ENCODE data around the gene EVA1A. TPM values are rescaled to one million over a fixed set of nuclear protein-coding genes. Genes with fewer than 3 reads are reported as not detected.

The EVA1A gene
- total RNA-seq, 4 donors from 2014 or later = 0.16 to 2.4 (median 0.82) TPM

GRCh38 chr2:75543446-75543845, 17.3 kb downstream of the EVA1A start:
- H3K4me3 ChIP-seq = no peak overlapping the region
- DNase-seq = no peak
- no peaks in the 10 kb centered on the region for H3K27me3 ChIP-seq
- no peaks in the 10 kb centered on the region for H3K4me1 ChIP-seq
- ATAC-seq = no peak
- TF ChIP-seq POLR2A (IDR thresholded peaks at IDR 0.05) = no peak
- no peak for TF ChIP-seq CTCF (IDR thresholded peaks at IDR 0.05 in 4 of 5, conservative IDR thresholded peaks at IDR 0.05 in 1 of 5)
- in situ Hi-C loops (cut with MboI; ENCODE audit: low sequenced_read_pairs in 4 of 4) (no loop called here), intact Hi-C loops (cut with DNase I; ENCODE audit: low total_unique reads) (no loop called here)
- no peaks in the 10 kb centered on the region for H3K9me3 ChIP-seq
- H3K27ac ChIP-seq = no peak overlapping the region
- H3K36me3 ChIP-seq = no peaks in the 10 kb centered on the region

- H3K4me3 ChIP-seq = no peak overlapping the region
- no peak for DNase-seq
- H3K27ac ChIP-seq = no peak overlapping the region
- no peaks in the 10 kb centered on the region for H3K27me3 ChIP-seq
- H3K4me1 ChIP-seq = no peaks in the 10 kb centered on the region
- intact Hi-C loops (cut with DNase I; ENCODE audit: low total_unique reads) = no loop called here
- ATAC-seq = no peak
- in situ Hi-C loops (cut with MboI; ENCODE audit: low sequenced_read_pairs in 4 of 4) = no loop called here
- H3K36me3 ChIP-seq = no peaks in the 10 kb centered on the region
- TF ChIP-seq CTCF (IDR thresholded peaks at IDR 0.05 in 4 of 5, conservative IDR thresholded peaks at IDR 0.05 in 1 of 5) = no peak
- no peak for TF ChIP-seq POLR2A (IDR thresholded peaks at IDR 0.05)
- H3K9me3 ChIP-seq = no peaks in the 10 kb centered on the region
Observed at GRCh38 chr2:75541430-75541829, 19.3 kb downstream of the EVA1A start.

- in situ Hi-C loops (cut with MboI; ENCODE audit: low sequenced_read_pairs in 4 of 4) = no loop called here
- intact Hi-C loops (cut with DNase I; ENCODE audit: low total_unique reads) = no loop called here
Observed at GRCh38 chr2:75540994-75541393, 19.7 kb downstream of the EVA1A start.

GRCh38 chr2:75539955-75540716, 20.6 kb downstream of the EVA1A start:
- intact Hi-C loops (cut with DNase I; ENCODE audit: low total_unique reads) (no loop called here), in situ Hi-C loops (cut with MboI; ENCODE audit: low sequenced_read_pairs in 4 of 4) (no loop called here)
- DNase-seq (no peak), ATAC-seq (no peak)
- Histone ChIP-seq H3K4me3 (no peak overlapping the region), H3K36me3 (no peaks in the 10 kb centered on the region), H3K9me3 (no peaks in the 10 kb centered on the region), H3K27me3 (no peaks in the 10 kb centered on the region), H3K4me1 (no peaks in the 10 kb centered on the region), H3K27ac (no peak overlapping the region)
- TF ChIP-seq POLR2A (IDR thresholded peaks at IDR 0.05) = no peak
- TF ChIP-seq CTCF (IDR thresholded peaks at IDR 0.05 in 4 of 5, conservative IDR thresholded peaks at IDR 0.05 in 1 of 5) = no peak

More at GRCh38 chr2:75540994-75541393, 19.7 kb downstream of the EVA1A start:
- TF ChIP-seq CTCF (IDR thresholded peaks at IDR 0.05 in 4 of 5, conservative IDR thresholded peaks at IDR 0.05 in 1 of 5) (no peak), POLR2A (IDR thresholded peaks at IDR 0.05) (no peak)
- Histone ChIP-seq H3K9me3 (no peaks in the 10 kb centered on the region), H3K27ac (no peak overlapping the region), H3K36me3 (no peaks in the 10 kb centered on the region), H3K27me3 (no peaks in the 10 kb centered on the region), H3K4me1 (no peaks in the 10 kb centered on the region), H3K4me3 (no peak overlapping the region)
- no peak for ATAC-seq
- DNase-seq = no peak
